ENCODE results near the gene B3GNT4.

Gene B3GNT4

GRCh38 chr12:122232691-122233090, 29.2 kb downstream of the B3GNT4 start:
- no peak for TF ChIP-seq CTCF (IDR thresholded peaks at IDR 0.05; ENCODE audit: low read depth, low read length, missing control alignments)
- no peak for DNase-seq (ENCODE audit: low read depth)
- no peak overlapping the region for H3K4me3 ChIP-seq (ENCODE audit: low read depth, low read length)

- no peak for TF ChIP-seq CTCF (IDR thresholded peaks at IDR 0.05; ENCODE audit: low read depth, low read length, missing control alignments)
- DNase-seq (ENCODE audit: low read depth), result no peak
- H3K4me3 ChIP-seq (ENCODE audit: low read depth, low read length), result no peak overlapping the region
Observed at GRCh38 chr12:122235741-122236140, 32.2 kb downstream of the B3GNT4 start.

GRCh38 chr12:122238861-122239260, 35.4 kb downstream of the B3GNT4 start:
- DNase-seq (ENCODE audit: low read depth), result no peak
- no peak overlapping the region for H3K4me3 ChIP-seq (ENCODE audit: low read depth, low read length)
- no peak for TF ChIP-seq CTCF (IDR thresholded peaks at IDR 0.05; ENCODE audit: low read depth, low read length, missing control alignments)

- no peak for TF ChIP-seq CTCF (IDR thresholded peaks at IDR 0.05; ENCODE audit: low read depth, low read length, missing control alignments)
- no peak overlapping the region for H3K4me3 ChIP-seq (ENCODE audit: low read depth, low read length)
- DNase-seq (ENCODE audit: low read depth), result no peak
Observed at GRCh38 chr12:122243965-122244364, 40.5 kb downstream of the B3GNT4 start.

GRCh38 chr12:122244565-122245371, 41.3 kb downstream of the B3GNT4 start:
- no peak overlapping the region for H3K4me3 ChIP-seq (ENCODE audit: low read depth, low read length)
- TF ChIP-seq CTCF (IDR thresholded peaks at IDR 0.05; ENCODE audit: low read depth, low read length, missing control alignments), result no peak
- no peak for DNase-seq (ENCODE audit: low read depth)

GRCh38 chr12:122245553-122245952, 42.0 kb downstream of the B3GNT4 start:
- no peak overlapping the region for H3K4me3 ChIP-seq (ENCODE audit: low read depth, low read length)

More at GRCh38 chr12:122245553-122245952, 42.0 kb downstream of the B3GNT4 start:
- no peak for DNase-seq (ENCODE audit: low read depth)
- no peak for TF ChIP-seq CTCF (IDR thresholded peaks at IDR 0.05; ENCODE audit: low read depth, low read length, missing control alignments)

Data from GM12864 (cell line).